ENCODE measurements around the gene PRKCH. TPM values are rescaled to one million over a fixed set of nuclear protein-coding genes. Genes with fewer than 3 reads are reported as not detected.
A peak's percentile ranks its signal among the peaks of the same experiment; 100 is the strongest.

PRKCH gene
- total RNA-seq, 1 donor from 2014 or later, result 43.0 TPM

GRCh38 chr14:61420326-61420725 is 98.9 kb downstream of the PRKCH start:
- no peak for DNase-seq (ENCODE audit: extremely low spot score in 2 of 2)

GRCh38 chr14:61421212-61421923 is 100.0 kb downstream of the PRKCH start:
- intact Hi-C loops (cut with DNase I), result no loop called here
- H3K36me3 ChIP-seq, result no peaks in the 10 kb centered on the region
- H3K9me3 ChIP-seq, result no peaks in the 10 kb centered on the region
- peaks cover 33% of the 10 kb centered on the region for H3K4me1 ChIP-seq
- peak overlapping the region; percentile 24 for H3K27ac ChIP-seq
- H3K27me3 ChIP-seq, result no peaks in the 10 kb centered on the region
- TF ChIP-seq POLR2A (IDR thresholded peaks at IDR 0.05) (no peak), POLR2AphosphoS5 (IDR thresholded peaks at IDR 0.05; ENCODE audit: insufficient read depth in 1 of 2, low read depth in 1 of 2) (no peak), CTCF (IDR thresholded peaks at IDR 0.05) (no peak)
- no peak overlapping the region for H3K4me3 ChIP-seq
- DNase-seq (ENCODE audit: extremely low spot score in 2 of 2), result no peak

More at GRCh38 chr14:61420326-61420725, 98.9 kb downstream of the PRKCH start:
- intact Hi-C loops (cut with DNase I), result no loop called here
- TF ChIP-seq POLR2A (IDR thresholded peaks at IDR 0.05) (no peak), POLR2AphosphoS5 (IDR thresholded peaks at IDR 0.05; ENCODE audit: insufficient read depth in 1 of 2, low read depth in 1 of 2) (no peak), CTCF (IDR thresholded peaks at IDR 0.05) (no peak)
- Histone ChIP-seq H3K9me3 (no peaks in the 10 kb centered on the region), H3K36me3 (no peaks in the 10 kb centered on the region), H3K4me1 (peaks cover 33% of the 10 kb centered on the region), H3K27me3 (no peaks in the 10 kb centered on the region), H3K4me3 (no peak overlapping the region), H3K27ac (peak overlapping the region; percentile 24)

GRCh38 chr14:61426048-61426447 is 104.7 kb downstream of the PRKCH start:
- no peak overlapping the region for H3K27ac ChIP-seq
- H3K27me3 ChIP-seq, result no peaks in the 10 kb centered on the region
- H3K4me3 ChIP-seq, result no peak overlapping the region
- DNase-seq (ENCODE audit: extremely low spot score in 2 of 2), result no peak
- intact Hi-C loops (cut with DNase I), result no loop called here
- TF ChIP-seq POLR2AphosphoS5 (IDR thresholded peaks at IDR 0.05; ENCODE audit: insufficient read depth in 1 of 2, low read depth in 1 of 2) (peak in 1 of 2 donors; percentile 70), POLR2A (IDR thresholded peaks at IDR 0.05) (no peak)
- no peaks in the 10 kb centered on the region for H3K36me3 ChIP-seq
- no peaks in the 10 kb centered on the region for H3K9me3 ChIP-seq
- H3K4me1 ChIP-seq, result peaks cover 2% of the 10 kb centered on the region

- Histone ChIP-seq H3K27me3 (no peaks in the 10 kb centered on the region), H3K9me3 (no peaks in the 10 kb centered on the region), H3K36me3 (no peaks in the 10 kb centered on the region), H3K4me1 (no peaks in the 10 kb centered on the region), H3K4me3 (no peak overlapping the region), H3K27ac (no peak overlapping the region)
- no peak for DNase-seq (ENCODE audit: extremely low spot score in 2 of 2)
- intact Hi-C loops (cut with DNase I), result no loop called here
- TF ChIP-seq POLR2AphosphoS5 (IDR thresholded peaks at IDR 0.05; ENCODE audit: insufficient read depth in 1 of 2, low read depth in 1 of 2) (no peak), CTCF (IDR thresholded peaks at IDR 0.05) (no peak), POLR2A (IDR thresholded peaks at IDR 0.05) (no peak)
These were observed 106.9 kb downstream of the PRKCH start for GRCh38 chr14:61428261-61428660.

GRCh38 chr14:61429316-61429715 is 107.9 kb downstream of the PRKCH start:
- Histone ChIP-seq H3K4me1 (no peaks in the 10 kb centered on the region), H3K4me3 (no peak overlapping the region), H3K27ac (no peak overlapping the region), H3K36me3 (no peaks in the 10 kb centered on the region), H3K27me3 (no peaks in the 10 kb centered on the region), H3K9me3 (no peaks in the 10 kb centered on the region)
- DNase-seq (ENCODE audit: extremely low spot score in 2 of 2), result no peak
- intact Hi-C loops (cut with DNase I), result no loop called here
- no peak for TF ChIP-seq POLR2AphosphoS5 (IDR thresholded peaks at IDR 0.05; ENCODE audit: insufficient read depth in 1 of 2, low read depth in 1 of 2)
- TF ChIP-seq CTCF (IDR thresholded peaks at IDR 0.05), result no peak
- TF ChIP-seq POLR2A (IDR thresholded peaks at IDR 0.05), result no peak
